DMS 273 (cell line): ENCODE results near the gene EAF2.
A peak's percentile ranks its signal among the peaks of the same experiment; 100 is the strongest.
"Not testable (repeated sequence)": the region's sequence is repeated elsewhere in the genome, so short reads cannot be mapped to it uniquely, and the experiment has no call there.

Source experiments
- DNase-seq: peaks from one replicate; lab custom pipeline; 2025; ENCODE audit not compliant: unreplicated experiment; lab: John Stamatoyannopoulos, UW

The EAF2 gene

GRCh38 chr3:121857778-121858177, 22.8 kb downstream of the EAF2 start:
- not testable (repeated sequence) for DNase-seq

- not testable (repeated sequence) for DNase-seq
Observed at GRCh38 chr3:121863247-121863646, 28.2 kb downstream of the EAF2 start.

GRCh38 chr3:121863801-121864200, 28.8 kb downstream of the EAF2 start:
- no peak for DNase-seq

GRCh38 chr3:121869736-121870135, 34.7 kb downstream of the EAF2 start:
- DNase-seq = no peak

GRCh38 chr3:121870717-121871116, 35.7 kb downstream of the EAF2 start:
- DNase-seq = no peak

- DNase-seq = no peak
Observed at GRCh38 chr3:121871430-121871829, 36.4 kb downstream of the EAF2 start.

GRCh38 chr3:121878411-121878810, 43.4 kb downstream of the EAF2 start:
- no peak for DNase-seq

- peak; percentile 43 for DNase-seq
Observed at GRCh38 chr3:121883507-121883906, 48.5 kb downstream of the EAF2 start.

- no peak for DNase-seq
Observed at GRCh38 chr3:121885386-121885785, 50.4 kb downstream of the EAF2 start.

GRCh38 chr3:121894301-121894990, 59.4 kb downstream of the EAF2 start, which contains the start of gene SLC15A2:
TSS of gene SLC15A2 (plus strand) at chr3:121894401. CDS start at chr3:121894477, 76 bp downstream.
- peak; percentile 20 for DNase-seq

GRCh38 chr3:121895121-121895520, 60.1 kb downstream of the EAF2 start:
- DNase-seq = no peak

GRCh38 chr3:121895736-121896135, 60.7 kb downstream of the EAF2 start:
- no peak for DNase-seq

GRCh38 chr3:121896823-121897222, 61.8 kb downstream of the EAF2 start:
- DNase-seq = no peak

GRCh38 chr3:121897296-121897695, 62.3 kb downstream of the EAF2 start:
- DNase-seq = no peak

GRCh38 chr3:121913305-121913990, 78.4 kb downstream of the EAF2 start:
- DNase-seq = no peak

- DNase-seq = no peak
Observed at GRCh38 chr3:121914081-121914998, 79.3 kb downstream of the EAF2 start.

GRCh38 chr3:121916189-121916588, 81.2 kb downstream of the EAF2 start:
- DNase-seq = no peak

GRCh38 chr3:121918779-121919483, 83.9 kb downstream of the EAF2 start:
- DNase-seq = no peak

GRCh38 chr3:121924734-121925133, 89.7 kb downstream of the EAF2 start:
- DNase-seq = no peak

GRCh38 chr3:121926380-121926779, 91.4 kb downstream of the EAF2 start:
- no peak for DNase-seq
